ENCODE data around the gene CTTN.

DNA sequence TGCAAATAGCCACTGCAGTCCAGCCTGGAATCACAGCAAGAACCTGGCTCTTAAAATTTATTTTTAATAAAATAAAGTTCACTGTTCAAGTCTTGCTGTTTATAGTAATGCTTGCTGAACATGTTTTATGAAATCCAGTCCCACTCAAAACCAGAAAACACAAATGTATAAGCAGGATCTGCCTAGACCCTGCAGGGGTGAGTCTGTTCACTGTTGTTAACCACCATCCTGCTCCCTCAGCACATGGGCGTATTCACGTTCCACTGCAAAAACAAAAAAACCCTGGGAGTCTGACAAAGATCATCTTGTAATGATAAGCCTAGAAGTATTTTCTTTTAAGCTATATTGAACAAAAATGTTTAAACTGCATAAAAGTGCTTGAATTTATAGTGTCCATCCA is 45.0 kb upstream of the CTTN start:
- TF ChIP-seq EZH2 (IDR thresholded peaks at IDR 0.05; ENCODE audit: insufficient read depth, poor library complexity, severe bottlenecking) (no peak), EZH2phosphoT487 (IDR thresholded peaks at IDR 0.05; ENCODE audit: insufficient read depth, low read depth) (no peak)
